HepG2 (cell line): ENCODE measurements around the gene LMF2. TPM values are rescaled to one million over a fixed set of nuclear protein-coding genes. Genes with fewer than 3 reads are reported as not detected.
A peak's percentile ranks its signal among the peaks of the same experiment; 100 is the strongest.

ENCODE experiments used
- MIER2 ChIP-seq: IDR thresholded peaks from 2 replicates; pipeline ENCODE4 v1.6.1; 2016; ENCODE audit warnings: missing biosample characterization, missing genetic modification reagents
- NR2F6 ChIP-seq, 2 experiments: IDR thresholded peaks; 2 replicates each; pipeline ENCODE4 v1.6.1; 2016; ENCODE audit warnings: antibody characterized with exemption in 1 of 2, mild to moderate bottlenecking in 1 of 2
- SNRNP70 ChIP-seq: fragments of 200-400 bp; formaldehyde crosslinking; IDR thresholded peaks from 2 replicates; pipeline ENCODE4 v1.6.1; 2017; ENCODE audit warnings: mild to moderate bottlenecking, low read depth, low read length, moderate library complexity
- SOX6 ChIP-seq, 2 experiments: fragments of 450-650 bp in 1 of 2; sonication (generic) in 1 of 2; formaldehyde crosslinking in 1 of 2; IDR thresholded peaks; 2 replicates each; pipeline versions ENCODE4 v1.4.0 to v1.6.1; 2017 to 2020; ENCODE audit warnings: antibody characterized with exemption in 1 of 2, mild to moderate bottlenecking in 1 of 2, missing genetic modification reagents in 1 of 2
- ZBTB10 ChIP-seq: sonication (generic); formaldehyde crosslinking; IDR thresholded peaks from 2 replicates; pipeline ENCODE4 v1.4.0; 2020; ENCODE audit warnings: missing genetic modification reagents, borderline replicate concordance
- ZBTB2 ChIP-seq: sonication (generic); formaldehyde crosslinking; IDR thresholded peaks from 2 replicates; pipeline ENCODE4 v1.8.0; 2022; ENCODE audit warnings: low read depth, missing genetic modification reagents
- ZFP36L1 ChIP-seq: sonication (generic); formaldehyde crosslinking; IDR thresholded peaks from 2 replicates; pipeline ENCODE4 v1.8.0; 2022; ENCODE audit warnings: mild to moderate bottlenecking, missing genetic modification reagents, moderate library complexity
- ZMYM4 ChIP-seq: sonication (generic); formaldehyde crosslinking; IDR thresholded peaks from 2 replicates; pipeline ENCODE4 v1.8.1; 2023; ENCODE audit warnings: mild to moderate bottlenecking, missing genetic modification reagents
- polyA plus RNA-seq, 8 experiments: library from polyadenylated mRNA; depleted of rRNA in 3 of 8; stranded (reverse) in 7 of 8; unstranded in 1 of 8; fragments of >200 nt; fragmentation: Illumina TruSeq in 4 of 8; extraction: Trizol in 4 of 8; gene quantifications; 2 replicates each; pipeline versions ENCODE4 v1.2.1 to v1.2.3, GENCODE V29; 2011 to 2016; ENCODE audit warnings: low read depth in 4 of 8, missing spikeins in 1 of 8, mixed read lengths in 1 of 8; ENCODE audit not compliant: insufficient read depth in 1 of 8
- total RNA-seq, 5 experiments: library from RNA; depleted of rRNA; stranded (reverse); fragments of >200 nt; fragmentation: Illumina TruSeq; extraction: Trizol; gene quantifications; 2 replicates each; pipeline ENCODE4 v1.2.3, GENCODE V29; 2016; ENCODE audit warnings: low read depth in 1 of 5

LMF2 gene
- total and polyA plus RNA-seq, 2 of the 13 experiments (the other 11 are each of a cell fraction or from before 2014, with no cell fraction given) = 23.3 to 30.6 TPM

- TF ChIP-seq NR2F6 (IDR thresholded peaks at IDR 0.05) (no peak), NR2F6 (CRISPR knock-in tag; IDR thresholded peaks at IDR 0.05) (no peak), SNRNP70 (no peak), ZMYM4 (CRISPR knock-in tag) (0 out of 2 replicates have a peak, but pooled peaks have one; percentile 3), SOX6 (IDR thresholded peaks at IDR 0.05) (no peak), SOX6 (CRISPR knock-in tag; IDR thresholded peaks at IDR 0.05) (no peak), ZFP36L1 (peak; percentile 20; the same call in 1 of the 2 replicates), MIER2 (CRISPR knock-in tag) (no peak), ZBTB2 (CRISPR knock-in tag) (peak; percentile 69), ZBTB10 (CRISPR knock-in tag) (0 out of 2 replicates have a peak, but pooled peaks have one; percentile 1)
Observed at GRCh38 chr22:50525858-50526107, 18.3 kb upstream of the LMF2 start (continued).
